ENCODE measurements around the gene SPATA2L.
A peak's percentile ranks its signal among the peaks of the same experiment; 100 is the strongest.

The SPATA2L gene

DNA sequence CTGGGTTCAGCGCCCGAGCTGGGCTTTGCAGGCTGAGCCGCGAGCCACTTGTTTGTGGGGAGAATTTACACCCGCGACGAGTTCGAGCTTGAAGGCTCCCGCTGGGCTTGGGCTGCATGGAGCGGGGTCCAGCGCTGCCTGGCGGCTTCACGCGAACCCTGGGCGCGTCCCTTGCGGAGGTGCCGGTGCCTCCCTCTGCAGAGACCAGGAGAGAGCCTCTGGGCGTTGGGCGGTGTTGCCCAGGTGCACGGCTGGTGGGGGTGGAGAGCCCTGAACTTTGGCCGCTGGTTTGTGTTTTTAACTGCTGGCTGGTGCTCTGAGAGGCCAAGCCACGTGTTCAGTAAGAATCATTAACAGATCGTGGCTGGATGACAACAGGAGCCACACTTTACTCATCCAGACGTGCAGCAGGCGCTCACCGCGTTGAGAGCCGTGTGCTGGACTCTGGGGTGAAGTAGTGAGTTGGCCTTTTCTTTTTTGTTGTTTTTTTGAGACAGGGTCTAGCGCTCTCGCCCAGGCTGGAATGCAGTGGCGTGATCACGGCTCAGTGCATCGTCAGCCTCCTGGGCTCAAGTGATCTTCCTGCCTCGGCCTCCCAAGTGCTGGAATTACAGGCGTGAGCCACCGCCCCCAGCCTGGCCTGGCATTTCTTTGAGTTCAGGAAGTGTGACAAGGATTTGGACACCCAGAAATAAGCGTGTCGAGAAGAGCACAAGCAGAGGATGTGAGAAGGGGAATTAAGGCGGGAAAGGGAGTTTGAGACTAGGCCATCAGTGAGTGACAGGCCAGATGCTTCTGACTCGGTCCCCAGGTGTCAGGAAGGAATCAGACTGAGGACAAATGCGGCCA is 14.2 kb downstream of the SPATA2L start:
- TF ChIP-seq CTCF (conservative IDR thresholded peaks at IDR 0.05; ENCODE audit: low read depth, low read length) = no peak
- peak overlapping the region; percentile 83 for H3K9ac ChIP-seq
- H3K4me3 ChIP-seq (IDR thresholded peaks at IDR 0.05; ENCODE audit: insufficient read depth, low read depth, low read length) = no peak overlapping the region
- H3K27ac ChIP-seq = peak overlapping the region; percentile 86
- H3K36me3 ChIP-seq (ENCODE audit: insufficient read depth) = no peaks in the 10 kb centered on the region; the same call in 1 of the 2 replicates
- no peaks in the 10 kb centered on the region for H4K20me1 ChIP-seq (ENCODE audit: insufficient read depth)
- no peaks in the 10 kb centered on the region for H3K27me3 ChIP-seq (ENCODE audit: insufficient read depth, low read depth)
- H2AFZ ChIP-seq (ENCODE audit: low read depth) = peak overlapping the region; percentile 87
- peaks cover 21% of the 10 kb centered on the region for H3K79me2 ChIP-seq (ENCODE audit: insufficient read depth, low read depth)
- peak overlapping the region; percentile 100 for H3K4me2 ChIP-seq
- peaks cover 21% of the 10 kb centered on the region for H3K4me1 ChIP-seq (ENCODE audit: low read depth, poor library complexity, severe bottlenecking)

- peak within 1 kb of the TSS; percentile 87 for H2AFZ ChIP-seq (ENCODE audit: low read depth)
- no peak for TF ChIP-seq CTCF (conservative IDR thresholded peaks at IDR 0.05; ENCODE audit: low read depth, low read length)
- H3K36me3 ChIP-seq (ENCODE audit: insufficient read depth) = no peaks in the 10 kb centered on the region; the same call in 1 of the 2 replicates
- no peaks in the 10 kb centered on the region for H4K20me1 ChIP-seq (ENCODE audit: insufficient read depth)
- H3K27me3 ChIP-seq (ENCODE audit: insufficient read depth, low read depth) = no peaks in the 10 kb centered on the region
- H3K4me1 ChIP-seq (ENCODE audit: low read depth, poor library complexity, severe bottlenecking) = peaks cover 21% of the 10 kb centered on the region
- H3K27ac ChIP-seq = peak within 1 kb of the TSS; percentile 86
- no peak within 1 kb of the TSS for H3K4me3 ChIP-seq (IDR thresholded peaks at IDR 0.05; ENCODE audit: insufficient read depth, low read depth, low read length)
- H3K9ac ChIP-seq = peak within 1 kb of the TSS; percentile 83
- peak within 1 kb of the TSS; percentile 100 for H3K4me2 ChIP-seq
- H3K79me2 ChIP-seq (ENCODE audit: insufficient read depth, low read depth) = peaks cover 21% of the 10 kb centered on the region
These were observed 14.9 kb downstream of the SPATA2L start, which contains the start of gene CDK10 for GRCh38 chr16:89686520-89687091. TSS of gene CDK10 (plus strand) at chr16:89686689. CDS start at chr16:89686711, 22 bp downstream.

GRCh38 chr16:89685916-89686315 is 15.6 kb downstream of the SPATA2L start:
- Histone ChIP-seq H3K9ac (no peak overlapping the region), H3K79me2 (ENCODE audit: insufficient read depth, low read depth) (peaks cover 21% of the 10 kb centered on the region), H3K27me3 (ENCODE audit: insufficient read depth, low read depth) (no peaks in the 10 kb centered on the region), H3K36me3 (ENCODE audit: insufficient read depth) (no peaks in the 10 kb centered on the region; the same call in 1 of the 2 replicates), H3K4me3 (IDR thresholded peaks at IDR 0.05; ENCODE audit: insufficient read depth, low read depth, low read length) (no peak overlapping the region), H3K4me2 (no peak overlapping the region), H3K4me1 (ENCODE audit: low read depth, poor library complexity, severe bottlenecking) (peaks cover 21% of the 10 kb centered on the region), H3K27ac (no peak overlapping the region), H4K20me1 (ENCODE audit: insufficient read depth) (no peaks in the 10 kb centered on the region), H2AFZ (ENCODE audit: low read depth) (no peak overlapping the region)
- no peak for TF ChIP-seq CTCF (conservative IDR thresholded peaks at IDR 0.05; ENCODE audit: low read depth, low read length)

- Histone ChIP-seq H3K4me3 (IDR thresholded peaks at IDR 0.05; ENCODE audit: insufficient read depth, low read depth, low read length) (no peak overlapping the region), H3K4me1 (ENCODE audit: low read depth, poor library complexity, severe bottlenecking) (no peaks in the 10 kb centered on the region), H3K4me2 (no peak overlapping the region), H3K9ac (no peak overlapping the region), H3K27ac (no peak overlapping the region), H4K20me1 (ENCODE audit: insufficient read depth) (no peaks in the 10 kb centered on the region), H2AFZ (ENCODE audit: low read depth) (no peak overlapping the region), H3K27me3 (ENCODE audit: insufficient read depth, low read depth) (no peaks in the 10 kb centered on the region), H3K36me3 (ENCODE audit: insufficient read depth) (no peaks in the 10 kb centered on the region), H3K79me2 (ENCODE audit: insufficient read depth, low read depth) (no peaks in the 10 kb centered on the region)
- no peak for TF ChIP-seq CTCF (conservative IDR thresholded peaks at IDR 0.05; ENCODE audit: low read depth, low read length)
These were observed 23.2 kb downstream of the SPATA2L start for GRCh38 chr16:89678258-89678657.

All from KMS-11 (cell line).